ENCODE measurements around the gene PCP4L1.

Gene PCP4L1

GRCh38 chr1:161324020-161324419 is 65.5 kb downstream of the PCP4L1 start:
- no peak for DNase-seq

DNA sequence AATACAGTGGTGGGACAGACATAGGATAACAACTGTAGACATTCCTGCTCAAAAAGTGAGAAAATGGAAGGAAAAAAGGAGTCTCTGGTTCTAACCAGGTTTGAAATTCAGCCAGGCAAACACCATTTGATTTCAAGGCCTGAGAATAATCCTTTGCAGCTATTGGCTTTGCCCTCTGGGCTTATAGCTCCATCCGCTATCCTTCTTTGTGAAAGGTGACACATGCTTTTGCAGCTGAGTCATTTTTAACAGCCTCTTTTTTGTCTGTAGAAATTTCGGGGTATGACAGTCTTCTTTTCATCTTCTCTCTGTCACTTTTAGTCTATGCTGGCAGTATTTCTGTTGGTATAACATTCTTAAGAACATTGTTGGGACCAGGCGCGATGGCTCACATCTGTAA is 71.8 kb downstream of the PCP4L1 start:
- no peak for DNase-seq

DNA sequence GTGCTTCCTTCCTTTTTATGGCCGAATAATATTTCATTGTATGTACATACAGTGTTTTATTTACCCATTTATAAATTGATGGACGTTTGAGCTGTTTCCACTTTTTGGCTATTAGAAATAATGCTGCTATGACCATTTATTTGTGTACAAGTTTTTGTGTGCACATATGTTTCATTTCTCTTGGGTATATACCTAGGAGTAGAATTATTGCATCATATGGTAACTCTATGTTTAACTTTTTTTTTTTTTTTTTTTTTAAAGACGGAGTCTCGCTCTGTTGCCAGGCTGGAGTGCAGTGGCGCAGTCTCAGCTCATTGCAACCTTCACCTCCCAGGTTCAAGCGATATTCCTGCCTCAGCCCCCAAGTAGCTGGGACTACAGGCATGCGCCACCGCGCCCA is 74.6 kb downstream of the PCP4L1 start:
- no peak for DNase-seq
